H7 (cell line): ENCODE measurements around the gene DCXR. TPM values are rescaled to one million over a fixed set of nuclear protein-coding genes. Genes with fewer than 3 reads are reported as not detected.
A peak's percentile ranks its signal among the peaks of the same experiment; 100 is the strongest.
"Not testable (repeated sequence)": the region's sequence is repeated elsewhere in the genome, so short reads cannot be mapped to it uniquely, and the experiment has no call there.

Experiments
- DNase-seq: peaks from one replicate; pipeline ENCODE4 v3.0.0; 2012
- H3K27me3 ChIP-seq: 2 replicates; pipeline ENCODE4 v1.6.0; 2011; ENCODE audit warnings: mild to moderate bottlenecking, low read length; ENCODE audit not compliant: control insufficient read depth, insufficient read depth
- H3K36me3 ChIP-seq: replicated peaks from 2 replicates; pipeline ENCODE4 v1.5.1; 2011; ENCODE audit warnings: low read length; ENCODE audit not compliant: control insufficient read depth, insufficient read depth
- H3K4me3 ChIP-seq: 2 replicates; pipeline ENCODE4 v1.5.1; 2011; ENCODE audit warnings: low read depth, mild to moderate bottlenecking, control low read depth, low read length, moderate library complexity; ENCODE audit not compliant: insufficient read depth
- total RNA-seq: library from RNA; depleted of rRNA; stranded (reverse); fragments of >200 nt; shearing (Covaris generic); gene quantifications from 2 replicates; pipeline ENCODE4 v1.2.3, GENCODE V29; 2014

Gene DCXR
- total RNA-seq, 1 experiment from 2014 or later: 110 TPM

DNA sequence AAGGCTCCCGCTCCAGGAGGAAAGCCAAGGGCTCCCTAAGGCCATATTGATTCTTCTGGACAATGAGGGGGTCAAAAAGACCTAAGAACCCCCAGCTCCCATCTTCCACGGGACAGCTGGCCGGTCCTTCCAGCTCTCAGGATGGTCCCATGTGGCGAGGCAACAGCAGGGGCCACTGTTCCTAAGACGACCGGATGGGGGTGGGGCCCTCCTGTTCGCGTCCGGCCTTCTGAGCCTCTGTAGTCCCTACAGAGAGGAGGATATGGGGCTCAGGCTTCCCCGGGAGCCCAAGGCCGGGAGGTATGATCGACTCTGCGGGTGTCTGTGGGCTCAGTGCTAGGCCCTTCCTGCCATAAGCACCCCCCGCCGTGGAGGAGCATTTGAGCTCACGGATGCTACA lies 6.0 kb upstream of the DCXR start:
- no peak overlapping the region for H3K4me3 ChIP-seq
- DNase-seq: peak; percentile 83
- no peaks in the 10 kb centered on the region for H3K36me3 ChIP-seq
- H3K27me3 ChIP-seq: no peaks in the 10 kb centered on the region

DNA sequence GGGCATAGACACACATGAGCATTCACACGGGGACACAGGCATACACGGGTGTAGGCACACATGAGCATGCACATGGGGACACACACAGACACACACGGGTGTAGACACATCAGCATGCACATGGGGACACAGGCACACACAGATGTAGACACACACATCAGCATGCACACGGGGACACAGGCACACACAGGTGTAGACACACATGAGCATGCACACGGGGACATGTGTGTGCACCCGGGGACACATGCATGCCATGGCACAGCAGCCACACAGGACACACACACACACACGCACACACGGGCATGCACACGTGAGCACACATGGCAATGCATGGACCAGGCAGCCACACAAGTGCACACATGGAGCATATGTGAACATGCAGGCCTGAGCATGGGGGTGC lies 5.2 kb upstream of the DCXR start:
- no peaks in the 10 kb centered on the region for H3K27me3 ChIP-seq
- no peak overlapping the region for H3K4me3 ChIP-seq
- DNase-seq: no peak
- no peaks in the 10 kb centered on the region for H3K36me3 ChIP-seq

DNA sequence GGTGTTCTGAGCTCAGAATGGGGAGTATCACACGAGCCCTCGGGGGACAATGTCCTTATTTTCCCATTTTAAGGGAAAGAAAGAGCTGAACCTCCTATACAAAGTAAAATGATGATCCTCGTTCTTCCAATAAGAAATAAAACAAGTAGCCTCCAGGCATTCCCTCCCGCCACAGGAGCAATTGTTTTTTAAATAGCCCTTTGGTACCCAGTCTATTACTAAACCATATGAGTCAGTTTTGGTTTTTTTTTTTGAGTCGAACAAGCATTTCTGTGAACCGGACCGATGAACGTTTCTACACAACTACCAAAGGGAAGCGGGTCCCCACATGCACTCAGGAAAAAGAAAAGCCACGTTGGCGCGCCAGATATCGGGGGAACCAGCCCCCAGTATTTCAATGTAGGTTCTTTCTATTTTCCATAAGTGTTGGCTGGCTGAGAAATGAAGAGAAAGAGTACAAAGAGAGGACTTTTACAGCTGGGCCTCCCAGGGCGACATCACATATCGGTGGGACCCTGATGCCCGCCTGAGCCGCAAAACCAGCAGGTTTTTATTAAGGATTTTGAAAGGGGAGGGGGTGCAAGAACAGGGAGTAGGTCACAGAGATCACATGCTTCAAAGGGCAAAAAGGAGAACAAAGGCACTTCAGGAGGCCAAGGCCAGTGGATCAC lies 3.8 kb upstream of the DCXR start:
- H3K27me3 ChIP-seq: no peaks in the 10 kb centered on the region; the same call in 1 of the 2 replicates
- H3K36me3 ChIP-seq: no peaks in the 10 kb centered on the region
- no peak for DNase-seq
- no peak overlapping the region for H3K4me3 ChIP-seq

DNA sequence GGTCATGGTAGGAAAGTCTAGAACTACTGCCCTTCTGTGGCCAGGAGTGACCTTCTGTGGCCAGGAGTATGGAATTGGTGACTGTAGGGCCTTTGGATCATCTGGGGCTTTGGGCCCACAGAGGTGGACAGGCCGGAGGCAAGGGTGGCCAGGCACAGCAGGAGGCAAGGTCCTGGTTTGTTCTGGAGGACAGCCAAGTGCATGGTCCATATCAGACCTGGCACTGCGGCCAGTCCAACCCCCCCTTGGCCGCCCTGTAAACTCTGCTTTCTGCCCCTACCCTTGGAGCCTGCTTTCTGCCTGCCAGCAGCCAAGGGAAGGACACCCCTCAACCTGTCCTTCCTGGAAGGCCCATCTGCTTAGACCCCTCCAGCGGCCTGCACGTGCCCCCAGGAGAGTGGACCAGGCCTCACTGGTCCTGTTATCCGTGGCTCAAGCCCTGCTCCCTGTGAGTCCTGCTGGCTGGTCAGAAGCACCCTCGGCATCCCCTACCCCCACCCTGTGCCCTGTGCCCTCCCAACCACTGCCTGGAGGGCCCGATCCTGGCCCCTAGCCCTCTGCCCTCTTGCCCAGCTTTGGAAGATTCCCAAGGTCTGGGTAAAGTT lies 2.3 kb upstream of the DCXR start:
- DNase-seq: no peak
- no peak overlapping the region for H3K4me3 ChIP-seq
- no peaks in the 10 kb centered on the region; the same call in 1 of the 2 replicates for H3K27me3 ChIP-seq
- H3K36me3 ChIP-seq: no peaks in the 10 kb centered on the region

DNA sequence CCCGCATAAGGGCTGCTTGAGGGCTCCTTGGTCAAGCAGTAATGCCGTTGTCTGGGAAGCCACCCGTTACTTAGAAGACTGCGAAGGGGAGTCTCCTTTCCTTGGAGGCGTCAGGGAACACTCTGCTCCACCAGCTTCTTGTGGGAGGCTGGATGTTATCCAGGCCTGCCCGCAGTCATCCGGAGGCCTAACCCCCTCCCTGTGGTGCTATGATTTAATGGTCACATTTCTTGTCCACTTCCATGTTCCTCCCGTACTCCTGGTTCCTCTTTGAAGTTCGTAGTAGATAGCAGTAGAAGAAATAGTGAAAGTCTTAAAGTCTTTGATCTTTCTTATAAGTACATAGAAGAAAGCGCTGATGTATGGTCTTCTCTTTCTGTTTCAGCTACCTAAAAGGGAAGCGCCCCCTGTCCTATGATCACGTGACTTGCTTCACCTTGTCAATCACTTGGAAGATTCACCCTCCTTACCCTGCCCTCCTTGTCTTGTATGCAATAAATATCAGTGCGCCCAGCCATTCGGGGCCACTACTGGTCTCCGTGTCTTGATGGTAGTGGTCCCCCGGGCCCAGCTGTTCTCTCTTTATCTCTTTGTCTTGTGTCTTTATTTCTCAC lies 1.4 kb upstream of the DCXR start:
- H3K36me3 ChIP-seq, H3K27me3 ChIP-seq, DNase-seq, H3K4me3 ChIP-seq: not testable (repeated sequence)

DNA sequence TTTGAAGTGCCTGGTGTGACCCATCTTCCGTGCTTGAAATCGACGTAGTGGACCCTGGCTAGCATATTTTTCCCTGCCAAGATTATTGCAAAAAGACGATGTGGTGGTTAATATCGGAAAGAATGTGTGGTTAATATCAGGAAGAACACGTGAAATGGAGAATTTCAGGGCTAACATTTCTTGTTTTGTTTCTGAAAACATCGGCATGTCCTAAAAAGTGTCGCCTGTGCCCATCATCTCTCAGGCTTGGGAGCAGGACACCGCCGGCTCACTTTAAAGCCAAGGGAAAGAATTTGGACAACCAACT lies 345 bp upstream of the DCXR start:
- Histone ChIP-seq H3K36me3 (no peaks in the 10 kb centered on the region), H3K4me3 (no peak overlapping the region), H3K27me3 (no peaks in the 10 kb centered on the region; the same call in 1 of the 2 replicates)
- no peak for DNase-seq

DNA sequence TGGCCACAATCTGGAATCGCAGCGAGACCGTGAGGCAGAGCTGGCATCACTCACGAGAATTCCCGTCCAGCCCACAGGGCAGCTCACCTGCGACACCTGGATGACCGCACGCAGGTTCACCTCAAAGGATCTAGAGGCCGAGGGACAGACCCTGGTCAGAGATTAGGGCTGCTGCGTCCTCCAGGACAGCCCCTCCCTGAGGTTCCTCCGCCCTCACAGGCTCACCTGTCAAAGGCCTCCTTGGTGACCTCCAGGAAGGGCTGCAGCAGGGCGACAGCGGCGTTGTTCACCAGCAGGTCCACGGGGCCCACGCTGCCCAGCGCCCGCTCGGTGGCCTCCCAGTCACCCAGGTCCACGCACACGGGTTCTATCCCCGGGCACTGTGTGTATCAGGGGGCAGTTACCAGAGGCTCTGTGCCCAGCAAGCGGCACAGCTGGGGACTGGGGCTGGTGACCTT lies 834 bp downstream of the DCXR start:
- no peak for DNase-seq
- no peaks in the 10 kb centered on the region for H3K36me3 ChIP-seq
- H3K27me3 ChIP-seq: no peaks in the 10 kb centered on the region; the same call in 1 of the 2 replicates
- H3K4me3 ChIP-seq: peak overlapping the region; percentile 65

DNA sequence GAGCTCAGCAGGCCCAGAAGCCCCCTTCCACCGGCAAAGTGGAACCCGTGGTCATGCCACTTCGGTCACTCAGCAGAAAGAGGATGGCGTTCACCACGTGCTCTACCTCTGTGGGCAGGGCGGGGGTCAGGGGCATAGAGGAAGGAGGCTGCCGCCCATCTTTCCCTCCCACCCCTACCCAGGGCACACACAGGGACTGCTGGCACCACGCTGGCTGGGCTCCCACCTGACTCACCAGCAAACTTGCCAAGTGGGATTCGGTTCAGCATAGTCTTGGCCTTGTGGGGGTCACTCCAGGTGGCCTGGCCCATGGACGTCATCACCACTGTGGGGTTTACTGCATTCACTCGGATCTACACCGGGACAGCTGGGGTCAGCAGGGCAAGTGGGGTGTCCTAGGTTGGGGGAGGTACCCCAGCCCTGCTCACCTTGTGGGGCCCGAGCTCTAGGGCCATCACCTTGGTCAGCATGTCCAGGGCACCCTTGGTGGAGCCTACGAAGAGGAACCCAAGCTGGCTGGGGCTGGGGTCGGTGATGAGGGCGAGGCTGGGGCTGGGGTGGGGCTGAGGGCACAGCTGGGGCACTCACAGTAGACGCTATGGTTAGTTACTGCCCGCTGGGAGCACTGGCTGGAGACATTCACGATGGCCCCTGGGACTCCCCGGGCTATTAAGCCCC lies 1.4 kb downstream of the DCXR start:
- no peak overlapping the region; the same call in 1 of the 2 replicates for H3K4me3 ChIP-seq
- no peak for DNase-seq
- H3K27me3 ChIP-seq: no peaks in the 10 kb centered on the region; the same call in 1 of the 2 replicates
- no peaks in the 10 kb centered on the region for H3K36me3 ChIP-seq

DNA sequence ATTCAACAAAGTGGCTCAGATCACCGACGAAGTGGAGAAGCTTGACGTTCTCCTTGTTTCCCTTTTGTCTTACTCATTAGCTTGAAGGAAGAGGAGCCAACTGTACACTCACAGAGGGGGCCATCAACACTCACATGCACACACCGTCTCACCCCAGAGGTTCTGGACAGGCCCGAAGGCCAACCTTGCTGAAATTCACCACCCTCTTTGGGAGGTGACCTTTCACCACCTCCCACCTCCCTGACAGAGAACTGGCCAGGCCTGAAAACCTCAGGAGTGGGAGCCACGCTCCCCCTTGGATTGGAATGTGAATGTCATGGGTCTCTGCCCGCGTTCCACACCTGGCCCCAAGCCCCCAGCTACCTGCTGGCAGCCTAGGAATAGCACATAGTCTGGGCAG lies 2.0 kb downstream of the DCXR start:
- DNase-seq: no peak
- H3K4me3 ChIP-seq: no peak overlapping the region
- H3K27me3 ChIP-seq: no peaks in the 10 kb centered on the region; the same call in 1 of the 2 replicates
- H3K36me3 ChIP-seq: no peaks in the 10 kb centered on the region

DNA sequence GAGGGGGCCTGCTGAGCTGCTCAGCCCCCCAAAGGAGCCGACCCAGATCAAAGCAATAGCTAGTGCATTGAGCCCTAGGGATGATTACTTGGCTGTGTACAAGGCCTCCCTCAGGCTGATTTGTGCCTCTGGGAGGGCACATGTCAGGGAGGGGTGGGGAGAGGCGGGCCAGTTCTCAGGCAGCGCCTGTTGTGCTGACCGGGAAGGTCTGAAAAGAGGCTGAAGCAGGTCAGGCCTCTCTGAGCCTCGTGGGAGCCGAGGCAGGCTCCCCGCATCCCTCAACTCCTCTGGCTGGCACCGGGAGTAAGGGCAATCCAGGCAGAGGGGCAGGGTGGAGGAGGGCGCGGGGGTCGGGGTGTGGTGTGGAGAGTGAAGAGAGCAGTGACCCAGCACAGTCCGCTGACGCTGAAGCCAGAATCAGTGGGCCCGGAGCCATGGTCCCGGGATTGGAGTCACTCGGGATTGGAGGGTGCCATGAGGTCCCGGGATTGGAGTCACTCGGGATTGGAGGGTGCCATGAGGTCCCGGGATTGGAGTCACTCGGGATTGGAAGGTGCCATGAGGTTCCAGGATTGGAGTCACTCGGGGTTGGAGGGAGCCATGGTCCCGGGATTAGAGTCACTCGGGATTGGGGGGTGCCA lies 3.0 kb downstream of the DCXR start:
- no peak overlapping the region for H3K4me3 ChIP-seq
- H3K27me3 ChIP-seq: no peaks in the 10 kb centered on the region; the same call in 1 of the 2 replicates
- no peaks in the 10 kb centered on the region for H3K36me3 ChIP-seq
- DNase-seq: no peak

DNA sequence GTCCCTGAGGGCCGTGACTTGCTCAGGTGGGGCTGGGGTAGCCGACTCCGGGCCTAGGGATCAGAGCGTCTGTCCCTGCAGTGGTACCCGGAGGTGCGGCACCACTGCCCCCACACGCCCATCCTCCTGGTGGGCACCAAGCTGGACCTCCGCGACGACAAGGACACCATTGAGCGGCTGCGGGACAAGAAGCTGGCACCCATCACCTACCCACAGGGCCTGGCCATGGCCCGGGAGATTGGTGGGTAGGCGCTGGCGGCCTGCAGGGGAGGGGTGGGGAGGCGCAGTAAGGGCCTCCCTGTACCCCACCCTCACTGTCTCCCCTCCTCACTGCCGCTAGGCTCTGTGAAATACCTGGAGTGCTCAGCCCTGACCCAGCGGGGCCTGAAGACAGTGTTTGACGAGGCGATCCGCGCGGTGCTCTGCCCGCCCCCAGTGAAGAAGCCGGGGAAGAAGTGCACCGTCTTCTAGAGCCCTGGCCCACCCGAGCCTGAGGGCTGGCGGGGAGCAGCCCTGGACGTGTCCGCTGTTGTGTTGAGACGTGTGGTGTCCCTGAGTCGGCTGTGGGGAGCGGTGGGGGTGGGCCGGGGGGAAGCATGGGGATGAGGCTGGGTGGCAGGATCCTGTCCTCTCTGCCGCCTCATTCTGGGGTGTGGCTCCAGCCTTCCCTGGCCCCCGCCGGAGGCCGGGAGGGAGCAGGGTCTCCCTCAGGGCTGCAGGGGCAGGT lies 4.0 kb downstream of the DCXR start:
- no peak for DNase-seq
- Histone ChIP-seq H3K4me3 (no peak overlapping the region), H3K36me3 (no peaks in the 10 kb centered on the region), H3K27me3 (no peaks in the 10 kb centered on the region; the same call in 1 of the 2 replicates)

DNA sequence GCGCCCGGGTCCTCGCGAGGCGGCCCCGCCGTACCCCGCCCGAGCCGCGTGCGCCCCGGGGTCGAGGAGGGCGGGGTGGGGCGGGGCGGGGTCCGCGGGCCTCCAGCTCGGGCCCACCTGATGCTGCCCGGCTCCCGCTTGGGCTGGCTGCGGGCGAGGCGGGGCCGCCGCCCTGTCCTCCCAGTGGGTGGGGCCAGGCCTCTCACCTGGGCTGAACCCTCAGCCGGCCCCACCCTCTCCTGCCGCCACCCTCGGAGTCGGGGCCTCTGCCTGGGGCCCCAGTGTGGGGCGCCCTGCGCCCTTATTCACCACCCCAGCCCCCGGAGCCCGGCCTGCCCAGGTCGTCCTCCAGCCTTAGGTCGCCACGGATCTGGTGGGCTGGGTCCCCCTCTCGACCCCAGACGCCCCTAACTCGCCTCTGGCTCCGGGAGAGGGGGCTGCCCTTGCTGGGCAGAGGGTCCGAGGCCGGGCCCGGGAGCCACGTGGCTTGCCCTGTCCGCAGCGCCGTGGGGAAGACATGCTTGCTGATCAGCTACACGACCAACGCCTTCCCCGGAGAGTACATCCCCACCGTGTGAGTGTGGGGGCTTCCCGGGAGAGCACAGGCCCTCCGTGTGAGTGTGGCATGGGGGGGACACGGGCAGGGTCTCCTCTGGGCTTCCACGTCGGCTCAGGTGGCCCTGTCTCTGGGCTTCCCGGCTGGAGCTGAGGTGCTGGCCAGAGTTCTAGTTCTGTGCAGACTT lies 5.4 kb downstream of the DCXR start:
- peak overlapping the region; percentile 64 for H3K4me3 ChIP-seq
- no peaks in the 10 kb centered on the region; the same call in 1 of the 2 replicates for H3K27me3 ChIP-seq
- peaks cover 3% of the 10 kb centered on the region for H3K36me3 ChIP-seq
- DNase-seq: peak; percentile 97

DNA sequence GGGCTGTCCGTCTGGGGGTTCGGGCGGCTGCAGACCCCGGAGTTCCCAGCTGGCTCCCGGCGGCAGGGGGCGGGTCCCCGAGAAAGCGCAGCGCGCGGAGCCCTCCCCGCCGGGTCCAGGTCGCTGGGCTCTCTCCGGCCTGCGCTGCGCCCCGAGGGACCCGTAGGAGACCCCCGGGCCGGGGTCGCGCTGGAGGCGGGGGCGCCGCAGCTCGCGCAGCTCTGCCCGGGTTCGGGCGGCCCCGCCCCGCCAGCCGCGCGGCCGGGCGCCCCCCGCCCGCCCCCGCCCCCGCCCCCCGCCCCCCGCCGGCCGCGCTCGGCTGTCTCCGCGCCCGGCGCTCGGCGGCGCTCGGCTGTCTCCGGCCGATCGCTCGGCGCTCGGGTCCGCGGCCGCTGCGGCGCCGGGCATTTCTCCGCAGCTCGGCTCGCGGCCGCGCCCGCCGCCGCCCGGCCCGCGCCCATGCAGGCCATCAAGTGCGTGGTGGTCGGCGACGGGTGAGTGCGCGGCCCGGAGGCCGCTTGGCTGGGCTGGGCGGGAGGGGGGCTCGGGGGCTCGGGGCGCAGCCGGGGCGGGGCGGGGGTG lies 6.1 kb downstream of the DCXR start, which contains the start of gene RAC3:
Gene RAC3 (plus strand): TSS at position 376 of the 582 bp plus-strand sequence. CDS start 84 bp downstream, at position 460.
- Histone ChIP-seq H3K36me3 (peaks cover 4% of the 10 kb centered on the region), H3K4me3 (peak within 1 kb of the TSS; percentile 64), H3K27me3 (no peaks in the 10 kb centered on the region; the same call in 1 of the 2 replicates)
- DNase-seq: peak; percentile 94
